ENCODE results near the gene CPVL.

Gene CPVL

DNA sequence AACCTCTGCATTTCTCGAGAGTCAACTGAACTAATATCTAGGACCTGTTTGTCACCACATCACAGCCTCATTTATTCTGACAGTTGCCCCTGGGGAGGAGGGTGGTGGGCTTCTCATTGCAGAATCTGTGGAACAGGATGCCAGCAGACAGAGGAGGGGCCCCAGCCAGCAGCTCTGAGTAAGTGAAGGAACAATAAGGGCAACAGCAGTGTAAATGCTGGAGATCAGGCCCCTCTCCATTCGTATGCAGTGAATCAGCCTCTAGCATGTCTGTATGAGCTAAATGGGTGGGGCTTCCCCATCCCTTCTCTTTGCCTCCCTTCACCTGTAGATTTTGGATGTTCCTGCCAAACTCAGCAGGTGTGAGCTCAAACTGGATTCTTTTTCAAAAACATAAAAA is 7.7 kb upstream of the CPVL start:
- no peak for DNase-seq

DNA sequence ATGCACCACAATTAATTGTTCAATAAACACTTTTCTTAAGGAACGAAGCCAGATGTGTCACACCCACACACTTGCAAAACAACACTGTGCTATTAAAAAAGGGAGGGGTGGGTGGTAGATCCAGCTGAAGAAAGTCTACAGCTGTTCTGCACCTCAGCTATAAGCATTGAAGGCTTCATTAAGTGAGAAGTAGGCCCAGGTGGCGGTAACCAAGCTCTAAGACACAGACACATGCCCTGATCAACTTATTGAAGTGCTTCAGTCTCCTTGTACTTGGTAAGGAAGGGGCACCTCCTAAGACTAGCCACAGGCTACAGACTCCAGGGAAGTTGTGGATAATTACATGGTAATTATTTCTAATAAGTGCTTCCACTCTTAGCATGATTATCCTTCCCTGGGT is 4.5 kb upstream of the CPVL start:
- no peak for DNase-seq

DNA sequence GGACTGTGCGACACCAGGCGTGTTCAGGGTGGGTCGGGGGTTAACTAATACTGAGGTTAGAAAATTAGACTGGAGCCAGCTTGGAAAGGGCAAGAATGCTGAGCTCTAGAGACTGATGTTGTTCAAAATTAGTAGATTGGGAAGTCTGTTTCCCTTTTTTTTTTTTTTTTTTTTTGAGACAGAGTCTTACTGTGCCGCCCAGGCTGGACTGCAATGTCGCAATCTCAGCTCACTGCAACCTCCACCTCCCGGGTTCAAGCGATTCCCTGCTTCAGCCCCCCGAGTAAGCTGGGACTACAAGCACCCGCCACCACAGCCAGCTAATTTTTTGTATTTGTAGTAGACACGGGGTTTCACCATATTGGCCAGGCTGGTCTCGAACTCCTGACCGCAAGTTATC is 2.7 kb upstream of the CPVL start:
- DNase-seq: no peak

DNA sequence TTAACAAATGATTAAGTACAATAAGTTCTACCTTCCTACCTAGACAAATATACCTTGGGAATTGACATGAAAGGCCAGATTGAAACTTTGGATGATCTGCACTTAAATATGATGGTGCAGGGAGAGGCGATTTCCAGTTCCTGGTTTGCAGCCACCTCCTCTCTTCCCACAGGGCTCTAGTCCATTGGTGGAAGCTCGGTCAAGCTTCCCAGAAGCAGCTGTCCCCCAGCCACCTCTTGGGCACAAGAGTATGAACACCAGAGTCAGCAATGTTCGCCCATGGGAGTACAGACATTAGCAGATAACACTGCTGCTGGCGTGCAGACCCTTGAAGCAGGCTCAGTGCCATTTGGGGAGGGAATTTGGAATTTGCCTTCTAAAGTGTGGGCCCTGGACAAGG is 1.5 kb upstream of the CPVL start:
- DNase-seq: no peak

DNA sequence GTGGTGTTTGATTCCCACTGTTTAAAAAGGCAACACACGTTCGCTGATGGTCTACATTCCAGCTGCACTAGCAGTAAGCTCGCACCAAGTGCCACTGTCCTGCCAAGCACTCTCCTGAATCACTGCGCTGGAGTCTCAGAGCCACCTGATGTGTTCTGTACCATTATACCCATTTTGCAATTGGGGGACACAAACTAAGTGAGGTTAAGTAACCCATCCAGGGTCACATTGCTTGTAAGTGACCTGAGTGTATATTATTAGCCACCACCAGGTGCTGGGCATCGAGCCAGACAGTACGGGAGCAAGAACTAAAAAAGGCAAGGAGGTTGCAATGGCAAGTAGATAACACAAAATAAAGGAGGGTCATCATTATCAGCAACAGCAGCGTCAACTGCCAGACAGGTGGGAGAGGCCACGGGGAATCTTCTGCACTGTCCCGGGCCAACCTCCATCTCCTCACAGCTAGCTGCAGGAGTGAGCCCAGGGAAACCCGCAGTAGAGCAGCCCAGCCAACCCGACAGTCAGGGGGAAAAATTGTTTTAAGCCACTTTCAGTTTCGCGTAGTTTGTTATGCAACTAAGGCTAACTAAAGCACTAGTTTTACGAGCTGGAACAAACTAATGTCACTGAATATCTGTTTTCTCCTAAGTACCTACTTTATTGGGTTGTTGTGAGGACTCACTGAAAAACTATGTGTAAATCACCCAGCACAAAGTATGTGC is 712 bp upstream of the CPVL start:
- DNase-seq: no peak

DNA sequence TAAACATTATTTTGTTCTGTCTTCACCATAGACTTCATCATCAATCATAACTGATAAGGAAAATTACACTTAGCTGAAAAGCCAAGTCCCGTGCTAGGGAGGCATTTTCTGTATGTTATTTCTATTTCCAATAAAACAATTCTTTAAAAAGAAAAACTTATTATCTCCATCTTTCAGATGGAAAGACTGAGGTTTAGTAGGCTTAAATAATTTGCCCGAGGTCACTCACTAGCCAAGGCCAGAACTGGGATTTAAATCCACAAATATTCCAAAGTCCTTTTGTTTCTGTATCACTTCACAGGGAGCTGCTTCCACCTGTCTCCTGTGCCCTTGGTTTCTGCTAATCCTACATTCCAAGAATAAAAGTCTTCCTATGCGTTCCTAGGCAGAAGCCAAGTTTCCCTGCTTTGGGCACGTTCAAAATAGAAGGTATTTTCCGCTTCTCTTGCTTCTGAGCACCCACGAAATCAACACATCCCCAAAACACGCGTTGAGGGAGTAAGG is 732 bp downstream of the CPVL start:
- DNase-seq: no peak

DNA sequence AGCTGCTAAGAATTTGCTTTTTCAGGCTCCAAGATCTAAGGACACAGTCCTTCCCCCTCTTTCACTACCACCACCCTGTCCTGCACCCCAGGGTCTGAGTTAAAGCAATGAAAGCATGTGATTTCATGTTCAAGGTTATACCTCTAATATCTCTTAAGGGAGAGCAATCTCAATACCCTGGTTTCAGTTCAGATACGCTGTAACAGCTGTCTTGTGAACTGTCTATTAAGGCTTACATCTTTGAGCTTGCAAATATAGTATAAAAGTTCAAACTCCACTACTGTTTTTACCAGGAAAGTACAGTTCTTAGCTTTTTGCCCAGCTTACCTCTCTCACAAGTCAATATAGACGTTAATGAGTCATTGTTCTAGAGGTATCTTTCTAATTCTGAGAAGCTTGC is 2.6 kb downstream of the CPVL start:
- no peak for DNase-seq

DNA sequence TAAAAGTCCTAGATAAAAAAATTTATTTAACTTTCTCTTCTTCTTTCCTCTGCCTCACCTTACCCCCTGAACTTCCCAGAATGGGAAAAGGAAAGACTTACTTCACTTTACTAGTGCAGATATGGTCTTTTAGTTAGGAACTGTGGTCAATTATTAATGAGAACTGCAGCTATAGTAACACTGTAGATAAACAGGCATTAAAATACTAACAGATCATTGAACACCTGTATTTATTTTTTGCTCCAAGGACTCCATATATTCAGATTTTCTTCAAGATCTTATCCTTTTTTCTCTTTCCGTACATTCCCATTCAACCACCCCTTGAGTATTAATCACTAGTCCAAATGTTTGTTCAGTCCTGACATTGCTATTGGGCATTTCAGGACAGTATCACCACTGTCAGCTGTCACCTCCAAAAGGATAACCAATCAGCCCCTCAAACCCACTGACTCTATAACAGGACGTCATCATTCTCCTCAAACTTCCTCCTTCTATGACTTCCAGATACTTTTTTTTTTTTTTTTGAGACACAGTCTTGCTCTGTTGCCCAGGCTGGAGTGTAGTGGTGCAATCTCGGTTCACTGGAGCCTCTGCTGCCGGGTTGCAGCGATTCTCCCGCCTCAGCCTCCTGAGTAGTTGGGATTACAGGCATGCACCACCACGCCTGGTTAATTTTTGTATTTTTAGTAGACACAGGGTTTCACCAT is 4.2 kb downstream of the CPVL start:
- no peak for DNase-seq

DNA sequence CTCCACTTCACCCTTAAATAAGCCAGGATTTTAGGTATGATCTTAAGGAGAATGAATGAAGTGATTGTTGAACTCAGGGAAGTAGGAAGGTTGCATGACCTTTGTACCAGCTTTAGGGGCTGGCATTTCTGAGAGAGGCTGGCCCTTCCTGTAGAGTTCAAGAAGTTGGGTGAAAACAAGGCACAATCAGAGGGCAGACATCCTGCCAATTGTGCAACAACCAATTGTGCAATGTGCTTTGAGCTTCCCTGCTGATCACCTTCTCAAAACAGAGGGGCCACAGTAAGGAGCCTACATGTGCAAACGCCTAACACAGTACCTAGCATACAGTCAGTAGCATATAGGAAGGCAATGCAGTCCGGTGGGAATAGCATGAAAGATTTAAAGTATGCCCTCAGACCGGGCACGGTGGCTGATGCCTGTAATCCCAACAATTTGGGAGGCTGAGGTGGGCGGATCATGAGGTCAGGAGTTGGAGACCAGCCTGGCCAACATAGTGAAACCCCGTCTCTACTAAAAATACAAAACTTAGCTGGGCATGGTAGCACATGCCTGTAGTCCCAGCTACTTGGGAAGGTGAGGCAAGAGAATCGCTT is 5.4 kb downstream of the CPVL start:
- DNase-seq: no peak

DNA sequence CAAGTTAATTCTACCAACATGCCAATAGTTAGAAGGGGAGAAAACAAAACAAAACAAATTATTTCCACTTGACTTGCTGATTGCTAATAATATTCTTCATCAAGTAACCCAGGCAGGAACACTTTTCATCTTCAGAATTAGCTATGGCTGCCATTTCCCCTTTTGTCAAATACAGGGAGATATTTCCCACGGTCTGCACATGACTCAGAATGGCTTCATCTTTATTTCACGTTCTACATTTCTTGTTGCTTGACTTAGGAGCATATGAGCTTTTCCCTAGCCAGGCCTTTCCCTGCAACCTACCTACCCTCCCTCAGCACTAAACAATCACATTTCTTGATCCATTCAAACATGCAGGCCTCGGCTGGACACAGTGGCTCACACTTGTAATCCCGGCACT is 6.5 kb downstream of the CPVL start:
- no peak for DNase-seq

DNA sequence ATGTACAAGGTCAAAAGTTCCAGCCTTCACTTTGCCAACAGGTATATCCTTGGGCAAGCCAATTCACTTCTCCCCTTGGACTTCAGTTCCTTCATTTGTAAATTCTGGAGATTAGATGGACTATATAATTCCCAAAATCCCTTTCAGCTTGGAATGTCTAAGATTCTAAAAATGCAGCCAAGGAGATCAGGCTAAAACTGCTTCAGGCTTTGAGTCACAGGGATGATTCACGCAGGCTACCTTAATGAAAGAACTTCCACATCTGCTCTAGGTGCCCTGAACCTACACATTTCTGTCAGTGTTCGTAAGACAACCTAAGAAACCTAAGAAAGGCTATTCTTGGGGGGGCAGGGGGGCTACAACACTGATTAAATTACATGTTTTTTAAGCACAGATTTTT is 7.1 kb downstream of the CPVL start:
- no peak for DNase-seq

DNA sequence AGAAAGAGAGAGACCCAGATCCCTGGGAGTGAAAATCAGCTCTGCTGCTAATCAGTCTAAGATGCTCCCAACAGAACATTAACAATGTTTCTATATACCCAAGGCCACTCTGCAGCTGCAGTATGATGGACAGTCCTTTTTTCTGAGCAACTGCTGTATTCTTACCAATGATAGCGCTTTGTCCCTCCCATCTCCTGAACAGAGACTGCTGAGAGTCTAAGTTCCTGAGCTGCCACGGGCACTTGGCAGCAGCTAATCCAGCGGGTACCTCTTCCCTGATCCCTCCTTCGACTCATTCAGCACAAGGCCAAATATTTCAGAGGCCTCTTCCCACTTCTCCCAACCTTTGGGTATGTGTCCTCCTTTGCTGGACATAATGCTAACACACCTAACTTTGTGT is 7.7 kb downstream of the CPVL start:
- no peak for DNase-seq

DNA sequence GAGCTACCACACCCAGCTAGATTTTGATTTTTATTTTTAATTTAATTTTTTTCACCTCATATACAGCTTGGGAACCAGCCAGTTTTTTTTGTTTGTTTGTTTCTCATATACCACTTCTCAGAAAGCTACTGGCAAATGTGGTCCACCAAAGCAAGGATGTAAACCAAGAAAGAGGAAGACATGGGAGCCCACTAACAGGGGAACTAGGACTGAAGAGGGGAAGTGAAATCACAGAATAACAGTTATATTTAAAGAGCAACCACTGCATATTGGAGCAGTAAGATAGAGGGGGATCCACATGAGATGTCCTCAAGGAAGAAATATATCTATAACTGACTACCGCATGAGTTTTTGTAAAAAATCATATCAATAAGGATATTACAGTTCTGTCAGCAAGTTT is 10.5 kb downstream of the CPVL start:
- no peak for DNase-seq

DNA sequence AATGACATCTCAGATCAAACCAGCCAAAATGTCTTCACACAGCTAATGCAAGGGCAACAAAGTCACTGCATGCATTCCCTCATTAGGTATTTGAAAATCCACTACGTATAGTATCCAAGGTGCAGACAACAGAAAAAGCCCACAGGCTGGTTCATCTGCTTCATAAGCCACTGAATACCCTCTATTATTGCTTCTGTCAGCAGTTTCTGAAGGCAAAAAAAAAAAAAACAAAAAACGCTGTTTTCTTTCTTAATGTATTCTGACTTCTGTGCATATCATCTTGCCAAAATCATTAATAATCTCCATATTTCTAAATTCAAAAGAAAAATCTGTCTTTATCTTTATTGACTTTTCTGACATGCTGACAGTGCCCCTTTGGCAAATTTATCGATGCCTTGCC is 13.4 kb downstream of the CPVL start:
- no peak for DNase-seq

DNA sequence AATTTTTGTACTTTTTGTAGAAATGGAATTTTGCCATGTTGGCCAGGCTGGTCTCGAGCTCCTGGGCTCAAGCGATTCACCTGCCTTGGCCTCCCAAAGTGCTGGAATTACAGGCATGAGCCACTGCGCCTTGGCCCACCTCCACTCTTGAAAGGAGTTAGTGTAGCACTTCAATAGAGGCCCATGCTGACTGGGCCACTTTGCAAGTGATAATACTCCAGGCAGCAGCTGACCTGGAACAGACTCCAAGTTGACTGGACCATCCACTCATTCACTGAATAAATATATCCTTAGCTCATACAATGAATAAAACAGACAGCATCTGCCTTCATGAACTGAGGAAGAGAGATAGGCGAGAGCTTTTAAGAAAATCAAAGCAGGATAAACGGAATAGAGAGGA is 14.7 kb downstream of the CPVL start:
- DNase-seq: no peak

DNA sequence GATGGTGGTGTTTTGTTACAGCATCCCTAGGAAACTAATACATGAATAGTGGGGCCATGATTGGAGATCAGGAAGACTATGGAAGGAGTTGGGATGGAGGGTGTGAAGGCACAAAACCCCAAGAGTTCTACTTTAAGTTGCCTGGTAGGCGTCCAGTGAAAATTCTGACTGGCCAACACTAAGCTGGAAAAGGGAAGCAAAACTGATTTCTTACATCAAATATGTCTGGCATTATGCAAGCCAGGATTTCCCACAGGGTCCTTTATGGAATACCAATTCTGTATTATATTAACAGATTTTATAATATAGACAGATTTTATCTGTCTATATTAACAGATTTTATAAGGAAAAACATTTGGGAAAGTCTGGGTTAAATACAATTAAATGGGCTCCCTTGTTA is 16.2 kb downstream of the CPVL start:
- no peak for DNase-seq

DNA sequence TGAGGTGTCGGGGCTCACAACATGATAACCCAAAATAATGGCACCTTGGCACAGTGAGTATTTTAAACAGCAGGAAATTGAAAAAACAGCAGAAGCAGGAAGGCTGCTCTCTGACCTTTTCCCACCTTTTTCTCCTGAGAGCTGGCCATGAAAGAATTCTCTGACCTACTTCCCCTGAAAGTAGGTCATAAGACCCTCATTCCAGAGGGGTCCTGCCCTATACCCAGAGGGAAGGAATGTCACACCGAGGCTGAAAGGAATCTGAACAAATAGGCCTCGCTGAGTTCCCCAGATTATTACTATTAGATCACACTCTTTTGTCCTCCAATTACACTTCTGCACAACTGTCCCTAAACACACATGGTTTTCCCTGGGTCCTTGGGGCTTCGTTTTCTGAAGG is 18.8 kb downstream of the CPVL start:
- no peak for DNase-seq

DNA sequence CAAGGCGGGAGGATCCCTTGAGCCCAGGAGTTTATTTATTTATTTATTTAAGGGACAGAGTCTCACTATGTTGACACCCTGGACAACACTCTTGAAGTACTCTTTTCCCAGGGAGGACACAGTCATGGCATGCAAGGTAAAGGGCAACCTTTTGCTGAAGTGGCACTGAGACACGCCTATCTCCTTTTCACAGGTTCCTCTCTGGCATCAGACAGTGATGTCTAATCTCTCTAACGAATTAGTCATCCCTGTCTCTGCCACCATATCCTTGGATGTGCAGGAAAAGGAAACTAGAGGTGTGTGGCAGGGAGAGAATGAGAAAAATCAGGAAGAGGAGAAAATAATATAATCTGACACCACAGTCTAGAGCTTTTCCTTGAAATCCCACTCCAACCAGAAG is 19.5 kb downstream of the CPVL start:
- no peak for DNase-seq

DNA sequence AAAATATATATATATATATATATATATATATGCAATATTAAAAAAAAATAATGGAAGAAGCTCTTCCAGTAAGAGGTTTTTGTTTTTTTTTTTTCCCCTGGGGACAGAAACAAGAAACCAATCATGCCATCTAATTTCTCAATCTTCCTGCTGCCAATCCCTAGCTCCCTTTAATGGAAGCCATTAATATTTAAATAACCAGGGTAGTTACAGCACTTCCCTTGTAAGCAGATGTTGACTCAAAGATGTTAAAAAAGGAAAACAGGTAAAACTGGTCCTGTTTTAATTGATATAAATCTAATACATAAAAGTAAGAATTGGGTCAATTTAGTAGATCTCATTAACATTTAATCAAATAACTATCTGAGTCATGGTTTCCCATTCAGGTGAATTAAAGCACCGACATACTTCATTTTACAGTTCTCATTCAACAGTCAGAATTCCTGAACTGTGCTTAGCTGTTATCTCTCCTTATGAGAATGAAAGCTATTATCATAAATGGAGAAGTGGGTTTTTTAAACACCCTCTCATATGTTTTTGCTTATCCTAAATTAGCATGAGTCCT is 22.6 kb downstream of the CPVL start:
- no peak for DNase-seq

DNA sequence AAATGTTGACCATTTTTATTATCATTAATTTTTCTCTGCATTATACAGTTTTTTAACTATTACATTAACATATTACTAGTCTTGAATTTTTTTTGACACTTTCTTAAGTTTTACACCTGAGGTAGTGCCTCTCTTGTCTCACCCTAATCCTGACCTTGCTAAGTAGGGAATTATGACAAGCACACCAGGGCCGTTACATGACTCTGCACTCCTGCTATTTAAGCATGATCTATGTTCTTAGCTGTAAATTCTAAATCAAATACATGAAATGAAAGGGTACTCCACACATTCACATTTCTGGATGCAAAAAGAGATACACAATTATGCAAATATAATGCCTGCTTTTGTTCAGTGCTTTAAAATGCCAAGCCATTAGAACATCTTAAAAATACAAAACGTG is 23.6 kb downstream of the CPVL start:
- DNase-seq: no peak

DNA sequence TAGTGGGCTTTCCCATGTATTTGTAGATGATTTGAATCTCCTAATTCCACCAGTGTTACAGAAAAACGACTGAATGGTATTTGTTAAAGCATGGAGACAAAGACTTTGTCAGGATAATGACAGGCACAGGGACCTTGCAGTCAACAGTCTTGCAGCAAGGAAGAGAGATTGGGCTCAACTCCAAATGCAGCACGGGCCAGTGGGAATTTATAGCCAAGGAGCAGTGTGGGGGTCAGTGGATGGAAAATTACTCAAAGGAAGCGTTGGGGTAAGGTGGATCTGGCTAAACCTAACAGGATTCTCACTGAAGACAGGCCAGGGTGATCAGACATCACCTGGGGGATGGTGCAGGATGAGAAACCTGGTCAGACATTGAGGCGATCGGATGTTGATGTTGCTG is 24.3 kb downstream of the CPVL start:
- DNase-seq: no peak

DNA sequence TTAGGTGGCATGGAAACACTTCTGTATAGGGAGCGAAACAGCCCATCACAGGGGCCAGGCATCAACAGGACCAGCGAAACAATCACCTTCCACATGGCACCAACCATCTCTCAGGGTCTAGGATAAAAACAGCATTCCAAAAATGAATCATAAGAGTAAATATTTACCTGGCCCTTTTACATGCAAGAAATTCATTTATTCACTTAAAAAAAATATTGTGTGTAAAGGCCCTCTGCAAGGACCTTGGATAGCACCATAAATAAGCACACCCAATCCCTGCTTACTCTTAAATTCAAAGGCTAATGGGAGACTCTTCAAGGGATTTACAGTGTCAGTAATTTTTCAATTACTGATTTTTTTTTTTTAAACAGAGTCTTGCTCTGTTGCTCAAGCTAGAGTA is 25.4 kb downstream of the CPVL start:
- DNase-seq: no peak

DNA sequence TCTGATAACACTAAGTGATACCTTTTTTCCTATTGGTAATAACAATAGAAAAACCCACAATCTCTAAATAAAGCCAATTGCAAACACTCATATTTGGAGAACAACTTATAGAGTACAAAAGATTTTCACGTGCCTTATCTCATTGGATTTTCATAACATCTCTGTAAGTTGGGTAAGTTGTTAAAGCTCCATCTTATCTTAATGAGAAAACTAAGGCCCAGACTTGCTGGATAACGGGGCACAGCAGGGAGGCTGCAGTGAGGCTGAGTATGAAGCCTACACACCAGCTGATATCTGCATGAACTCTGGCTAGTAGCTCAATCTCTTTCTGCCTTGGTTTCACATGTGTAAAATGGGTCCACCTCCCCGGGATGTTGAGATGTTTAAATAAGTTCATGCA is 26.8 kb downstream of the CPVL start:
- no peak for DNase-seq

All from DMS79 (cell line).